ENCODE data around the gene RBPJ.

RBPJ gene

DNA sequence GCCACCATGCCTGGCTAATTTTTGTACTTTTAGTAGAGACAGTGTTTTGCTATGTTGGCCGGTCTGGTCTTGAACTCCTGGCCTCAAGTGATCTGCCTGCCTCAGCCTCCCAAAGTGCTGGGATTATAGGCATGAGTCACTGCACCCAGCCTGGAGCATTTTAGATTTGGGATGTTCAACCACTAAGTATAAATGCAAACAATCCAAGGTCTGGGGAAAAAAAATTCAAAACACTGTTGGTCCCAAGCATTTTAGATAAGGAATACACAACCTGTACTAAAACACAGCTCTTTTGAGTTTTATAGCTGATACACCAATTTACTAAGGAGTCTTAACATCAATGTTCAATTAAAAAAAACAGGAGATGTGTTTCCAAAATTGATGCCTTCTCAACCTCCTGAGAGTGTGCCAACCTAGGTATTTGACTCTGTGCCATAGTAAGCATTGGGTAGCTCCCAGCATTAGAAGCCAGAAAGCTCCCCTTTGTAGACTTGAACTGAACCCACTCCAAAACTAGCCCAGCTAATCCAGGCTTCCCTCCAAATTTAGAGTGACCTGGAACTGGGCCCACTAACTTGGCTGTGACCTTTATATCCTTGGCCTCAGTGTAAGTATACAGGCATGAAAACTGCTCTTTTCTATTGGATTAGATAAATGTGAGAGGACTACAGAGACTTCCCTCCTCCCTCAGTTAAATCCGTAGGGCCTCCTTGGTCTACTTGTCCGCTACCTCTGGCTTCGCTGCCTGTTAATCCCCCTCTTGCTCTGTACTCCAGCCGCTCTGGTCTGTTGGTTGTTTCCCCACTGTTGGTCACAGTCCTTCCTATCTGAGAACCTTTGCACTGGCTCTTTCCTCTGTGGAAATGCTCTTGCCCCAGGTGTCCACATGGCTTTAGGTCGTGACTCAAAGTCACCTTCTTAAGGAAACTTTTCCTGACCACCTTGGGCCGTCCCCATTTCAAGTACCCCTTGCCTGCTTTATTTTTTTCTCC lies 91.9 kb downstream of the RBPJ start:
- TF ChIP-seq, protein P1, sequence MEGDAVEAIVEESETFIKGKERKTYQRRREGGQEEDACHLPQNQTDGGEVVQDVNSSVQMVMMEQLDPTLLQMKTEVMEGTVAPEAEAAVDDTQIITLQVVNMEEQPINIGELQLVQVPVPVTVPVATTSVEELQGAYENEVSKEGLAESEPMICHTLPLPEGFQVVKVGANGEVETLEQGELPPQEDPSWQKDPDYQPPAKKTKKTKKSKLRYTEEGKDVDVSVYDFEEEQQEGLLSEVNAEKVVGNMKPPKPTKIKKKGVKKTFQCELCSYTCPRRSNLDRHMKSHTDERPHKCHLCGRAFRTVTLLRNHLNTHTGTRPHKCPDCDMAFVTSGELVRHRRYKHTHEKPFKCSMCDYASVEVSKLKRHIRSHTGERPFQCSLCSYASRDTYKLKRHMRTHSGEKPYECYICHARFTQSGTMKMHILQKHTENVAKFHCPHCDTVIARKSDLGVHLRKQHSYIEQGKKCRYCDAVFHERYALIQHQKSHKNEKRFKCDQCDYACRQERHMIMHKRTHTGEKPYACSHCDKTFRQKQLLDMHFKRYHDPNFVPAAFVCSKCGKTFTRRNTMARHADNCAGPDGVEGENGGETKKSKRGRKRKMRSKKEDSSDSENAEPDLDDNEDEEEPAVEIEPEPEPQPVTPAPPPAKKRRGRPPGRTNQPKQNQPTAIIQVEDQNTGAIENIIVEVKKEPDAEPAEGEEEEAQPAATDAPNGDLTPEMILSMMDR (IDR thresholded peaks at IDR 0.05; ENCODE audit: low read length): no peak
- TF ChIP-seq EZH2 (optimal IDR thresholded peaks at IDR 0.05; ENCODE audit: low read depth, low read length) (no peak), EZH2phosphoT487 (IDR thresholded peaks at IDR 0.05; ENCODE audit: low read length) (no peak)
- H3K27ac ChIP-seq (ENCODE audit: low read length): no peak overlapping the region
- H3K79me2 ChIP-seq (ENCODE audit: low read length): no peaks in the 10 kb centered on the region
- H2AFZ ChIP-seq (ENCODE audit: low read length): no peak overlapping the region
- no peaks in the 10 kb centered on the region for H3K36me3 ChIP-seq (replicated peaks; ENCODE audit: insufficient read depth, low read length)
- no peak overlapping the region for H3K4me3 ChIP-seq (ENCODE audit: low read length)
- DNase-seq: no peak
- H3K9me3 ChIP-seq (replicated peaks; ENCODE audit: insufficient read depth, low read length): no peaks in the 10 kb centered on the region
- H3K9me2 ChIP-seq (replicated peaks; ENCODE audit: insufficient read depth, low read length): no peaks in the 10 kb centered on the region
- H4K20me1 ChIP-seq (ENCODE audit: insufficient read depth, low read length): no peaks in the 10 kb centered on the region
- no peaks in the 10 kb centered on the region for H3K4me1 ChIP-seq (ENCODE audit: low read length)
- no peak overlapping the region for H3K4me2 ChIP-seq (ENCODE audit: low read depth, low read length)
- no peaks in the 10 kb centered on the region for H3F3A ChIP-seq (ENCODE audit: insufficient read depth, low read length)
- no peak overlapping the region for H3K9ac ChIP-seq (ENCODE audit: low read length)
- H3K27me3 ChIP-seq (replicated peaks; ENCODE audit: insufficient read depth, low read length): no peaks in the 10 kb centered on the region

DNA sequence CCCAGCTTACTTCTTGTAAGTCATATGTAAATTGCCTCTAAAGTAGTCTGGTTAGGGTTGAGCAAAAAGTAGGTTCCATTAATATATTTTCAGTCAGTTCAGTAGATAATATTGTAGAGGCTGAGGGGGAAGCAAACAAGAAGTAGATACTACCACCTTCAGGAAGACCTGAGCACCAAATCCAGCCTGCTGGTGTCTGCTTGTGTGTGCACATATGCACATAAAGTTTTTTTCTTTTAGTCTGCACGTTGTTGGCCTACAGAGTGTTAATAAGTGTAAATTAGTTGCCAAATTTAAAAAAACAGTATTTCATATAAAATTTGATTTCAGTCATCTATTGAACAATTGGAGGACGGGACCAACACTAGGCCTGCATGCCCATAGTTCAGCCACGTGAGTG lies 92.8 kb downstream of the RBPJ start:
- Histone ChIP-seq H3K27me3 (replicated peaks; ENCODE audit: insufficient read depth, low read length) (no peaks in the 10 kb centered on the region), H3K27ac (ENCODE audit: low read length) (no peak overlapping the region), H3K79me2 (ENCODE audit: low read length) (no peaks in the 10 kb centered on the region), H3K36me3 (replicated peaks; ENCODE audit: insufficient read depth, low read length) (no peaks in the 10 kb centered on the region), H3K4me1 (ENCODE audit: low read length) (no peaks in the 10 kb centered on the region), H3K9me2 (replicated peaks; ENCODE audit: insufficient read depth, low read length) (no peaks in the 10 kb centered on the region), H3K9me3 (replicated peaks; ENCODE audit: insufficient read depth, low read length) (no peaks in the 10 kb centered on the region), H3K4me2 (ENCODE audit: low read depth, low read length) (no peak overlapping the region), H2AFZ (ENCODE audit: low read length) (no peak overlapping the region), H3F3A (ENCODE audit: insufficient read depth, low read length) (no peaks in the 10 kb centered on the region), H4K20me1 (ENCODE audit: insufficient read depth, low read length) (no peaks in the 10 kb centered on the region), H3K4me3 (ENCODE audit: low read length) (no peak overlapping the region), H3K9ac (ENCODE audit: low read length) (no peak overlapping the region)
- no peak for DNase-seq
- TF ChIP-seq EZH2phosphoT487 (IDR thresholded peaks at IDR 0.05; ENCODE audit: low read length) (no peak), EZH2 (optimal IDR thresholded peaks at IDR 0.05; ENCODE audit: low read depth, low read length) (no peak)
- TF ChIP-seq, protein P1 (IDR thresholded peaks at IDR 0.05; ENCODE audit: low read length): no peak

DNA sequence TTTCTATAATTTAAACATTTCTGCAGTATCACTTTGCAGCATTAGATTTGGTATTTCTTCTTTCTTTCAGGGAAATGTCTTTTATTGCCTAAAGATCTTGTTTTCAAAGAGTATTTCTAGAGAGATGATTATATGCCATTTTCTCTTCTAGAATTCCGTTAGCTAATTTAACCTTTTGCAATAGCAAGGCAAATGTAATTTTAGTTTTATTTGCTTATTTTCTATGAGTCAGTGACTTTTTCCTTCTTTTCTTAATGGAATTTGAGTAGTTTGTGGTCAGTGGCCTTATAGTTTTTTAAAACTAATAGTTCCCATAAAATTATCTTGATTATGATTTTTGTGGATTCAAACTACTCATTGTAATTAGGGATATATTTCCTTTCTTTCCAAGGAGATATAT lies 97.3 kb downstream of the RBPJ start:
- Histone ChIP-seq H3K36me3 (replicated peaks; ENCODE audit: insufficient read depth, low read length) (no peaks in the 10 kb centered on the region), H3K4me1 (ENCODE audit: low read length) (0 out of 2 replicates have a peak, but pooled peaks cover 3% of the 10 kb centered on the region), H4K20me1 (ENCODE audit: insufficient read depth, low read length) (no peaks in the 10 kb centered on the region), H3K79me2 (ENCODE audit: low read length) (no peaks in the 10 kb centered on the region), H3K27ac (ENCODE audit: low read length) (no peak overlapping the region), H3K9ac (ENCODE audit: low read length) (no peak overlapping the region), H3K27me3 (replicated peaks; ENCODE audit: insufficient read depth, low read length) (no peaks in the 10 kb centered on the region), H3K9me2 (replicated peaks; ENCODE audit: insufficient read depth, low read length) (no peaks in the 10 kb centered on the region), H3K4me2 (ENCODE audit: low read depth, low read length) (no peak overlapping the region), H3F3A (ENCODE audit: insufficient read depth, low read length) (no peaks in the 10 kb centered on the region), H2AFZ (ENCODE audit: low read length) (no peak overlapping the region), H3K9me3 (replicated peaks; ENCODE audit: insufficient read depth, low read length) (no peaks in the 10 kb centered on the region), H3K4me3 (ENCODE audit: low read length) (no peak overlapping the region)
- no peak for DNase-seq
- TF ChIP-seq EZH2 (optimal IDR thresholded peaks at IDR 0.05; ENCODE audit: low read depth, low read length) (no peak), EZH2phosphoT487 (IDR thresholded peaks at IDR 0.05; ENCODE audit: low read length) (no peak)
- TF ChIP-seq, protein P1 (IDR thresholded peaks at IDR 0.05; ENCODE audit: low read length): no peak

Data from MM.1S (cell line).